NCI-H187 treated with DMSO at 0.1 percent for 48 hours (cell line): ENCODE results near the gene KANSL2.
"Not testable (repeated sequence)": the region's sequence is repeated elsewhere in the genome, so short reads cannot be mapped to it uniquely, and the experiment has no call there.

Experiments used
- DNase-seq: peaks from one replicate; lab custom pipeline; 2025; lab: John Stamatoyannopoulos, UW

KANSL2 gene

GRCh38 chr12:48681710-48682532 lies at the start of gene KANSL2:
KANSL2 (minus strand) TSS chr12:48682238; CDS start chr12:48681632, 606 bp downstream.
- peak; percentile 94 for DNase-seq

GRCh38 chr12:48728807-48729206 lies 46.8 kb upstream of the KANSL2 start:
- DNase-seq, result no peak

GRCh38 chr12:48720737-48721136 lies 38.7 kb upstream of the KANSL2 start:
- not testable (repeated sequence) for DNase-seq

- not testable (repeated sequence) for DNase-seq
Measured at GRCh38 chr12:48720171-48720570, 38.1 kb upstream of the KANSL2 start.

GRCh38 chr12:48719002-48719401 lies 37.0 kb upstream of the KANSL2 start:
- not testable (repeated sequence) for DNase-seq

GRCh38 chr12:48717252-48717695 lies 35.2 kb upstream of the KANSL2 start:
- DNase-seq, result no peak

- DNase-seq, result peak; percentile 96
Measured at GRCh38 chr12:48716493-48717251, 34.6 kb upstream of the KANSL2 start, which contains the start of gene CCNT1. CCNT1 (minus strand) TSS chr12:48716707; CDS start chr12:48716675, 32 bp downstream.

GRCh38 chr12:48716168-48716492 lies 34.1 kb upstream of the KANSL2 start:
- DNase-seq, result no peak

- no peak for DNase-seq
Measured at GRCh38 chr12:48712209-48712608, 30.2 kb upstream of the KANSL2 start.

GRCh38 chr12:48698822-48699221 lies 16.8 kb upstream of the KANSL2 start:
- DNase-seq, result not testable (repeated sequence)

GRCh38 chr12:48696626-48697025 lies 14.6 kb upstream of the KANSL2 start:
- DNase-seq, result no peak

- DNase-seq, result no peak
Measured at GRCh38 chr12:48695859-48696258, 13.8 kb upstream of the KANSL2 start.

GRCh38 chr12:48694038-48694437 lies 12.0 kb upstream of the KANSL2 start:
- no peak for DNase-seq

GRCh38 chr12:48693572-48693971 lies 11.5 kb upstream of the KANSL2 start:
- no peak for DNase-seq

- no peak for DNase-seq
Measured at GRCh38 chr12:48691826-48692487, 9.9 kb upstream of the KANSL2 start.

GRCh38 chr12:48690990-48691389 lies 9.0 kb upstream of the KANSL2 start:
- no peak for DNase-seq

GRCh38 chr12:48690436-48690835 lies 8.4 kb upstream of the KANSL2 start:
- no peak for DNase-seq

- no peak for DNase-seq
Measured at GRCh38 chr12:48688836-48689235, 6.8 kb upstream of the KANSL2 start.

GRCh38 chr12:48687592-48687991 lies 5.6 kb upstream of the KANSL2 start:
- no peak for DNase-seq

GRCh38 chr12:48686615-48687334 lies 4.7 kb upstream of the KANSL2 start:
- no peak for DNase-seq

- DNase-seq, result no peak
Measured at GRCh38 chr12:48686037-48686595, 4.1 kb upstream of the KANSL2 start.

GRCh38 chr12:48683534-48683933 lies 1.5 kb upstream of the KANSL2 start:
- DNase-seq, result no peak
